ENCODE results near the gene PIP4K2A.

DNA sequence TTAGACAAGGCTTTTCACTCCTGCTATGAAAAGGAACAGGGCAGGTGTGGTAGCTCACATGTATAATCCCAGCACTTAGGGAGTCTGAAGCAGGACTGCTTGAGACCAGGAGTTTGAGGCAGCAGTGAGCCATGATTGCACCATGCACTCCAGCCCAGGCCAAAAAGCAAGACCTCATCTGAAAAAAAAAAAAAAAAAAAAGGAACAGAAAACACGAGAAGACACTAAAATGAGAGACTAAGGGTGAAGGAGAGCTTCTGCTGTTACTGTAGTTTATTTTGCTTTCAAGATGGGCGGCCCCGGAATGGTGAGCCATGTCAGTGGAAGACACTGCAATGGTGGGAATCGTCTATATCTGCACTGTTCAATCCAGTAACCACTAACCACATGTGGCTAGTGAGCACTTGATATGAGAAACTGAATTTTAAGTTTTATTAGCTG lies 9.9 kb downstream of the PIP4K2A start:
- TF ChIP-seq POLR2A (IDR thresholded peaks at IDR 0.05) (no peak), EP300 (IDR thresholded peaks at IDR 0.05) (no peak), POLR2AphosphoS5 (IDR thresholded peaks at IDR 0.05) (no peak)
- TF ChIP-seq, protein P1, sequence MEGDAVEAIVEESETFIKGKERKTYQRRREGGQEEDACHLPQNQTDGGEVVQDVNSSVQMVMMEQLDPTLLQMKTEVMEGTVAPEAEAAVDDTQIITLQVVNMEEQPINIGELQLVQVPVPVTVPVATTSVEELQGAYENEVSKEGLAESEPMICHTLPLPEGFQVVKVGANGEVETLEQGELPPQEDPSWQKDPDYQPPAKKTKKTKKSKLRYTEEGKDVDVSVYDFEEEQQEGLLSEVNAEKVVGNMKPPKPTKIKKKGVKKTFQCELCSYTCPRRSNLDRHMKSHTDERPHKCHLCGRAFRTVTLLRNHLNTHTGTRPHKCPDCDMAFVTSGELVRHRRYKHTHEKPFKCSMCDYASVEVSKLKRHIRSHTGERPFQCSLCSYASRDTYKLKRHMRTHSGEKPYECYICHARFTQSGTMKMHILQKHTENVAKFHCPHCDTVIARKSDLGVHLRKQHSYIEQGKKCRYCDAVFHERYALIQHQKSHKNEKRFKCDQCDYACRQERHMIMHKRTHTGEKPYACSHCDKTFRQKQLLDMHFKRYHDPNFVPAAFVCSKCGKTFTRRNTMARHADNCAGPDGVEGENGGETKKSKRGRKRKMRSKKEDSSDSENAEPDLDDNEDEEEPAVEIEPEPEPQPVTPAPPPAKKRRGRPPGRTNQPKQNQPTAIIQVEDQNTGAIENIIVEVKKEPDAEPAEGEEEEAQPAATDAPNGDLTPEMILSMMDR (IDR thresholded peaks at IDR 0.05), result no peak

Measured in suprapubic skin (tissue), 4 donors.